Hematopoietic multipotent progenitor cell (in vitro differentiated cells): ENCODE measurements around the gene DCHS2. TPM values are rescaled to one million over a fixed set of nuclear protein-coding genes. Genes with fewer than 3 reads are reported as not detected.

Experiments used
- DNase-seq, 3 donors: peaks; one replicate each; pipeline ENCODE4 v3.0.0-alpha.2; 2011 to 2015; ENCODE audit warnings: low read depth in 2 of 3, low spot score in 2 of 3
- total RNA-seq: library from RNA; depleted of rRNA; stranded (reverse); fragments of >200 nt; gene quantifications from one replicate; pipeline ENCODE4 v1.2.3, GENCODE V29; 2012

Gene DCHS2
- under 0.01 TPM for total RNA-seq

- DNase-seq: peak in 1 of 3 donors; percentile 34
Observed at GRCh38 chr4:154491341-154492271, at the start of gene DCHS2. TSS of gene DCHS2 (minus strand) at chr4:154491799. CDS start at chr4:154491355, 444 bp downstream.

GRCh38 chr4:154534296-154534695 is 42.7 kb upstream of the DCHS2 start:
- DNase-seq: no peak

- DNase-seq: no peak
Observed at GRCh38 chr4:154529728-154530519, 38.3 kb upstream of the DCHS2 start.

GRCh38 chr4:154528869-154529268 is 37.3 kb upstream of the DCHS2 start:
- DNase-seq: no peak

GRCh38 chr4:154527308-154527707 is 35.7 kb upstream of the DCHS2 start:
- no peak for DNase-seq

GRCh38 chr4:154526151-154526550 is 34.6 kb upstream of the DCHS2 start:
- DNase-seq: peak in 1 of 3 donors; percentile 8

- no peak for DNase-seq
Observed at GRCh38 chr4:154521607-154522006, 30.0 kb upstream of the DCHS2 start.

- DNase-seq: no peak
Observed at GRCh38 chr4:154519214-154519613, 27.6 kb upstream of the DCHS2 start.

GRCh38 chr4:154517591-154517990 is 26.0 kb upstream of the DCHS2 start:
- no peak for DNase-seq

- no peak for DNase-seq
Observed at GRCh38 chr4:154516318-154517029, 24.9 kb upstream of the DCHS2 start.

- no peak for DNase-seq
Observed at GRCh38 chr4:154511981-154512380, 20.4 kb upstream of the DCHS2 start.

- no peak for DNase-seq
Observed at GRCh38 chr4:154511548-154511947, 19.9 kb upstream of the DCHS2 start.

- DNase-seq: no peak
Observed at GRCh38 chr4:154507156-154507555, 15.6 kb upstream of the DCHS2 start.

- peak in 1 of 3 donors; percentile 56 for DNase-seq
Observed at GRCh38 chr4:154506253-154506652, 14.7 kb upstream of the DCHS2 start.

GRCh38 chr4:154503598-154503997 is 12.0 kb upstream of the DCHS2 start:
- peak in 1 of 3 donors; percentile 12 for DNase-seq

- no peak for DNase-seq
Observed at GRCh38 chr4:154502111-154502510, 10.5 kb upstream of the DCHS2 start.

- DNase-seq: no peak
Observed at GRCh38 chr4:154497889-154498288, 6.3 kb upstream of the DCHS2 start.

GRCh38 chr4:154495867-154496266 is 4.3 kb upstream of the DCHS2 start:
- DNase-seq: no peak

GRCh38 chr4:154492288-154492687 is 689 bp upstream of the DCHS2 start:
- no peak for DNase-seq

- peak in 1 of 3 donors; percentile 14 for DNase-seq
Observed at GRCh38 chr4:154490583-154491340, 837 bp downstream of the DCHS2 start.
